WTC11 (cell line): ENCODE measurements around the gene SQOR. TPM values are rescaled to one million over a fixed set of nuclear protein-coding genes. Genes with fewer than 3 reads are reported as not detected.

Source experiments
- ATAC-seq: fragments of 200-7000 bp; cut with Tn5 transposase; 2 replicates; pipeline ENCODE4 v1.10.0; 2021; ENCODE audit warnings: mild to moderate bottlenecking, moderate library complexity
- CTCF ChIA-PET: fragments of 300-600 bp; sonication (Branson Sonifier 250); formaldehyde crosslinking; loops from one replicate; lab custom pipeline; 2021; ENCODE audit warnings: antibody characterized with exemption; lab: Charles Lee
- POLR2A ChIA-PET: fragments of 350-600 bp; sonication (Branson Sonifier 250); formaldehyde crosslinking; loops from one replicate; lab custom pipeline; 2021; ENCODE audit warnings: antibody characterized with exemption; lab: Charles Lee
- DNase-seq: peaks from one replicate; pipeline ENCODE4 v3.0.0; 2021; ENCODE audit warnings: low spot score
- H3K27ac Mint-ChIP-seq: 2 replicates; pipeline ENCODE4 v1.8.0; 2021; ENCODE audit warnings: mixed read lengths
- H3K27me3 Mint-ChIP-seq: 2 replicates; pipeline ENCODE4 v1.8.0; 2021; ENCODE audit warnings: low read depth, mild to moderate bottlenecking, moderate library complexity, mixed read lengths
- H3K36me3 Mint-ChIP-seq: 2 replicates; pipeline ENCODE4 v1.8.0; 2021; ENCODE audit warnings: mixed read lengths
- H3K4me1 Mint-ChIP-seq: 2 replicates; pipeline ENCODE4 v1.8.0; 2022; ENCODE audit warnings: mixed read lengths
- H3K4me3 Mint-ChIP-seq: 2 replicates; pipeline ENCODE4 v1.8.0; 2021; ENCODE audit warnings: mild to moderate bottlenecking, moderate library complexity, mixed read lengths
- H3K9me3 Mint-ChIP-seq: 2 replicates; pipeline ENCODE4 v1.8.0; 2021; ENCODE audit warnings: mixed read lengths
- ATF1 ChIP-seq: sonication (generic); formaldehyde crosslinking; IDR thresholded peaks from 2 replicates; pipeline ENCODE4 v1.8.1; 2023; ENCODE audit warnings: mild to moderate bottlenecking, moderate library complexity, missing genetic modification reagents
- ESRRA ChIP-seq: sonication (generic); formaldehyde crosslinking; IDR thresholded peaks from 2 replicates; pipeline ENCODE4 v1.8.1; 2022; ENCODE audit warnings: mild to moderate bottlenecking, missing genetic modification reagents, borderline replicate concordance
- ETV6 ChIP-seq: sonication (generic); formaldehyde crosslinking; IDR thresholded peaks from 2 replicates; pipeline ENCODE4 v1.8.1; 2022; ENCODE audit warnings: mild to moderate bottlenecking, missing genetic modification reagents
- FOXK1 ChIP-seq: sonication (generic); formaldehyde crosslinking; IDR thresholded peaks from 2 replicates; pipeline ENCODE4 v1.8.0; 2022; ENCODE audit warnings: mild to moderate bottlenecking, moderate library complexity, missing genetic modification reagents
- GTF2I ChIP-seq: fragments of 250-450 bp; sonication (Bioruptor Pico); conservative IDR thresholded peaks from 2 replicates; pipeline ENCODE4 v1.4.0; 2021; ENCODE audit warnings: mild to moderate bottlenecking
- JUN ChIP-seq: sonication (generic); formaldehyde crosslinking; IDR thresholded peaks from 2 replicates; pipeline ENCODE4 v1.8.0; 2023; ENCODE audit warnings: mild to moderate bottlenecking, missing genetic modification reagents
- KAT7 ChIP-seq: sonication (generic); formaldehyde crosslinking; IDR thresholded peaks from 2 replicates; pipeline ENCODE4 v1.8.1; 2023; ENCODE audit warnings: missing genetic modification reagents, mild to moderate bottlenecking, borderline replicate concordance
- NR3C1 ChIP-seq: sonication (generic); formaldehyde crosslinking; conservative IDR thresholded peaks from 2 replicates; pipeline ENCODE4 v1.8.1; 2023; ENCODE audit warnings: low read depth, mild to moderate bottlenecking, missing genetic modification reagents
- RORB ChIP-seq: fragments of 250-450 bp; sonication (Bioruptor Pico); IDR thresholded peaks from 2 replicates; pipeline ENCODE4 v1.9.0; 2021; ENCODE audit warnings: mild to moderate bottlenecking
- SMAD3 ChIP-seq: sonication (generic); formaldehyde crosslinking; IDR thresholded peaks from 2 replicates; pipeline ENCODE4 v1.8.0; 2022; ENCODE audit warnings: missing genetic modification reagents, mild to moderate bottlenecking, borderline replicate concordance
- TEAD4 ChIP-seq: sonication (generic); formaldehyde crosslinking; IDR thresholded peaks from 2 replicates; pipeline ENCODE4 v1.8.0; 2022; ENCODE audit warnings: mild to moderate bottlenecking, missing genetic modification reagents
- ZNF138 ChIP-seq: sonication (generic); formaldehyde crosslinking; conservative IDR thresholded peaks from 2 replicates; pipeline ENCODE4 v1.8.1; 2022; ENCODE audit warnings: mild to moderate bottlenecking, moderate library complexity, missing genetic modification reagents
- ZNF219 ChIP-seq: sonication (generic); formaldehyde crosslinking; IDR thresholded peaks from 2 replicates; pipeline ENCODE4 v1.8.0; 2023; ENCODE audit warnings: missing genetic modification reagents, mild to moderate bottlenecking, borderline replicate concordance
- ZNF263 ChIP-seq: sonication (generic); formaldehyde crosslinking; IDR thresholded peaks from 2 replicates; pipeline ENCODE4 v1.8.1; 2022; ENCODE audit warnings: low read depth, mild to moderate bottlenecking, moderate library complexity, missing genetic modification reagents
- ZNF396 ChIP-seq: fragments of 250-450 bp; sonication (Bioruptor Pico); IDR thresholded peaks from 2 replicates; pipeline ENCODE4 v1.8.0; 2021; ENCODE audit warnings: mild to moderate bottlenecking, moderate library complexity, borderline replicate concordance
- ZNF423 ChIP-seq: fragments of 250-450 bp; sonication (Bioruptor Pico); IDR thresholded peaks from 2 replicates; pipeline ENCODE4 v2.1.2; 2022; ENCODE audit warnings: mild to moderate bottlenecking, moderate library complexity
- total RNA-seq: library from RNA; stranded (reverse); gene quantifications from 3 replicates; pipeline ENCODE4 v1.2.3, GENCODE V29; 2021
- TF ChIP-seq, protein P1 (sequence below): sonication (generic); formaldehyde crosslinking; IDR thresholded peaks from 2 replicates; pipeline ENCODE4 v1.8.0; 2022; ENCODE audit warnings: mild to moderate bottlenecking, missing genetic modification reagents
- TF ChIP-seq, protein P2 (sequence below): sonication (generic); formaldehyde crosslinking; IDR thresholded peaks from 2 replicates; pipeline ENCODE4 v1.8.1; 2023; ENCODE audit warnings: mild to moderate bottlenecking, missing genetic modification reagents
- TF ChIP-seq, protein P3 (sequence below): sonication (generic); formaldehyde crosslinking; IDR thresholded peaks from 2 replicates; pipeline ENCODE4 v1.8.1; 2023; ENCODE audit warnings: mild to moderate bottlenecking, missing genetic modification reagents, moderate library complexity
- TF ChIP-seq, protein P4 (sequence below): sonication (generic); formaldehyde crosslinking; IDR thresholded peaks from 2 replicates; pipeline ENCODE4 v1.8.1; 2022; ENCODE audit warnings: low read depth, missing genetic modification reagents, borderline replicate concordance
- TF ChIP-seq, protein P5 (sequence below): sonication (generic); formaldehyde crosslinking; IDR thresholded peaks from 2 replicates; pipeline ENCODE4 v1.8.1; 2023; ENCODE audit warnings: mild to moderate bottlenecking, moderate library complexity, missing genetic modification reagents
- TF ChIP-seq, protein P6 (sequence below): sonication (generic); formaldehyde crosslinking; IDR thresholded peaks from 2 replicates; pipeline ENCODE4 v1.8.1; 2023; ENCODE audit warnings: mild to moderate bottlenecking, missing genetic modification reagents, moderate library complexity

SQOR gene
- total RNA-seq, 1 experiment from 2014 or later: 0.72 TPM

DNA sequence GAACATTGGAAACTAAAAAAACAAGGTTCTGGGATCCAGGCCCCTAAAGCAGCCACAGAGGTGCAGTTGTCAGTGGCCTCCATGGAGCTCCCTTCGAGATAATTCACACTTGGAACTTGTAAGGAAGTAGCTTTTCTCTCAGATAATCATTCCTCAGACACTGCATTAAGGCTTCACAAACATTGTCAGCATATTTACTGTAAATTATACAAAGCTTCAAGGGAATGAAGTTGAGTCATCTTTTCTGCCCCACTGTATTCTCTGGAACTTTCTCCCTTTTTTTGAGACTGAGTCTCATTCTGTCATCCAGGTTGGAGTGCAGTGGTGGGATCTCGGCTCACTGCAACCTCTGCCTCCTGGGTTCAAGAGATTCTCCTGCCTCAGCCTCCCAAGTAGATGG lies 40.5 kb upstream of the SQOR start (continued):
- TF ChIP-seq ZNF396 (CRISPR knock-in tag): no peak
- TF ChIP-seq, protein P1, sequence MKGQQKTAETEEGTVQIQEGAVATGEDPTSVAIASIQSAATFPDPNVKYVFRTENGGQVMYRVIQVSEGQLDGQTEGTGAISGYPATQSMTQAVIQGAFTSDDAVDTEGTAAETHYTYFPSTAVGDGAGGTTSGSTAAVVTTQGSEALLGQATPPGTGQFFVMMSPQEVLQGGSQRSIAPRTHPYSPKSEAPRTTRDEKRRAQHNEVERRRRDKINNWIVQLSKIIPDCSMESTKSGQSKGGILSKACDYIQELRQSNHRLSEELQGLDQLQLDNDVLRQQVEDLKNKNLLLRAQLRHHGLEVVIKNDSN (CRISPR knock-in tag): no peak

DNA sequence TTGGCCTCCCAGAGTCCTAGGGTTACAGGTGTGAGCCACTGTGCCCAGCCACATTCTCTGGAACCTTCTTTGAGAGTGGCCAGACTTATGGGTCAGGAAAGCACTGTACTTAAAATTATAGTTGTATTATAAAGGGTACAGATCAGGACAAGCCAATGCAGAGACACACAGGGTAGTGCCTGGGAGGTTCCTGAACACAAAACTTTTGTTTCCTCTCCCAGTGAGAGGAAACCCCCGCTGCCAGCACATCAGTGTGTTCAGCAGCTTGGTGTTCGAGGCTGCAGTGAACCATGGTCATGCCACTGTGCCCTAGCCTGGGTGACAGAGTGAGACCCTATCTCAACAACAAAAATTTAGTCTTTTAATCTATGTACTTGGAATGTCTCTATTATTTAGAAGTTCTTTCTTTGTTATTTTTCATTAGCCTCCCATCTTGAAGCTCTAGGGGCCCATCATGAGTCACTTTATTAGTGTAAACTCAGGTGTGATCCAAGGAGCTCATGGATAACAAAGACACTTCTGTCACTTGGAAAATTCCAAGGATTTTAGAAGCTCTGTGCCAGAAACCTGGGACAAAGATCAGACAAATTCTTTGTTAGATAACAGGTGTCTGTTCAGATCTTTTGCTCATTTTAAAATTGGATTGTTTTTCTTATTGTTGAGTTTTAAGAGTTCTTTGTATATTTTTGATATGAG lies 39.8 kb upstream of the SQOR start:
- ChIA-PET POLR2A (interaction anchor here (0.5 kb wide), 1 partner anchor 1118 kb away, joined by 3 read pairs; no protein-coding TSS in a partner anchor), CTCF (interaction anchor here (0.5 to 2.3 kb wide), 3 partner anchors 21 to 66 kb away, joined by 3 to 10 read pairs (median 4); partner anchors contain the start of gene SQOR)
- Mint-ChIP-seq H3K27me3 (no peaks in the 10 kb centered on the region), H3K36me3 (peaks cover 23% of the 10 kb centered on the region), H3K4me1 (no peaks in the 10 kb centered on the region), H3K27ac (no peak overlapping the region), H3K4me3 (no peak overlapping the region), H3K9me3 (peaks cover 9% of the 10 kb centered on the region)
- no peak for ATAC-seq
- no peak for TF ChIP-seq ETV6 (CRISPR knock-in tag)
- no peak for TF ChIP-seq TEAD4 (CRISPR knock-in tag)
- no peak for TF ChIP-seq GTF2I
- no peak for TF ChIP-seq KAT7 (CRISPR knock-in tag)
- TF ChIP-seq JUN: no peak
- DNase-seq: no peak

DNA sequence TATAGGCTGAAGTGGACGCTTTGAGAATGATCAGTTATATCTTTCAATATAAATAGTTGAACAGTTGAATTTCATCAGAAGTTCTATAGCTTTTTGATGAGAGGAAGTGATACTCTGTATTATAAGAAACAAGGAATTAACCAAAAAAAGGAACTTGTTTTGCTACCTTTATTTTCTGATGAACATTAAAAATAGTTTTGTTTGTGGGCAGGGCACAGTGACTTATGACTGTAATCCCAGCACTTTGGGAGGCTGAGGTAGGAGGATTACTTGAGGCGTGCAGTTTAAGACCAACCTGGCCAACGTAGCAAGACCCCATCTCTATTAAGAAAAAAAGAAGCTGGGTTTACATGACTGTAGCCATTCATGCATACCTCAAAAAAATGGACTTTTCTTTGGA lies 30.9 kb upstream of the SQOR start:
- TF ChIP-seq, protein P1 (CRISPR knock-in tag): no peak
- TF ChIP-seq ATF1 (no peak), ZNF263 (no peak), GTF2I (no peak), ZNF138 (CRISPR knock-in tag) (no peak), SMAD3 (CRISPR knock-in tag) (no peak), FOXK1 (no peak), ZNF219 (CRISPR knock-in tag) (no peak), KAT7 (CRISPR knock-in tag) (no peak), ESRRA (CRISPR knock-in tag) (no peak)
- TF ChIP-seq, protein P2, sequence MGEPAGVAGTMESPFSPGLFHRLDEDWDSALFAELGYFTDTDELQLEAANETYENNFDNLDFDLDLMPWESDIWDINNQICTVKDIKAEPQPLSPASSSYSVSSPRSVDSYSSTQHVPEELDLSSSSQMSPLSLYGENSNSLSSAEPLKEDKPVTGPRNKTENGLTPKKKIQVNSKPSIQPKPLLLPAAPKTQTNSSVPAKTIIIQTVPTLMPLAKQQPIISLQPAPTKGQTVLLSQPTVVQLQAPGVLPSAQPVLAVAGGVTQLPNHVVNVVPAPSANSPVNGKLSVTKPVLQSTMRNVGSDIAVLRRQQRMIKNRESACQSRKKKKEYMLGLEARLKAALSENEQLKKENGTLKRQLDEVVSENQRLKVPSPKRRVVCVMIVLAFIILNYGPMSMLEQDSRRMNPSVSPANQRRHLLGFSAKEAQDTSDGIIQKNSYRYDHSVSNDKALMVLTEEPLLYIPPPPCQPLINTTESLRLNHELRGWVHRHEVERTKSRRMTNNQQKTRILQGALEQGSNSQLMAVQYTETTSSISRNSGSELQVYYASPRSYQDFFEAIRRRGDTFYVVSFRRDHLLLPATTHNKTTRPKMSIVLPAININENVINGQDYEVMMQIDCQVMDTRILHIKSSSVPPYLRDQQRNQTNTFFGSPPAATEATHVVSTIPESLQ: no peak
- peaks cover 9% of the 10 kb centered on the region for H3K36me3 Mint-ChIP-seq
- H3K9me3 Mint-ChIP-seq: no peaks in the 10 kb centered on the region
- no peak for DNase-seq
- no peak overlapping the region for H3K27ac Mint-ChIP-seq
- ChIA-PET CTCF (no interaction called here), POLR2A (no interaction called here)
- ATAC-seq: no peak
- no peak overlapping the region for H3K4me3 Mint-ChIP-seq
- H3K27me3 Mint-ChIP-seq: no peaks in the 10 kb centered on the region
- H3K4me1 Mint-ChIP-seq: no peaks in the 10 kb centered on the region

DNA sequence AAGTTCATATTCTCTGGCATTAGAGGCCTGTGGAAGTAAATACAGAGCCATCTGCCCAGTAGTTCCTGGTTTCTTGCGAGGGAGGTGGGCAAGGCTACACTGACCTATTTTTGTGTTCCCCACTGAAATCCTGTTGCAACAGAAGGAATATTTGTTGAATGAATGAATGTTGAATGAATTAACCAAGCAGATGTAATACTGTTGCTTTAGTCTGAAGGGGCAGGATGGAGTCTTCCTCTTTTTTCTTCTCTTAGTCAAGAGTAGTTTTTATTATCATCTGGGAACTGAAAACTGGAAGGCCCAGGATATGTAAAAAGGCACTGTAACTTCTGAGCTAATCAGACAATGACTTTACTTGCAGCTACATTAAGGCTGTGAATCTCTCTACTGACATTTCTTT lies 30.5 kb upstream of the SQOR start:
- Mint-ChIP-seq H3K4me1 (no peaks in the 10 kb centered on the region), H3K4me3 (no peak overlapping the region), H3K9me3 (no peaks in the 10 kb centered on the region), H3K27me3 (no peaks in the 10 kb centered on the region), H3K36me3 (peaks cover 9% of the 10 kb centered on the region), H3K27ac (no peak overlapping the region)
- ATAC-seq (no peak), DNase-seq (no peak)
- CTCF ChIA-PET: no interaction called here
- POLR2A ChIA-PET: no interaction called here
- TF ChIP-seq ETV6 (CRISPR knock-in tag) (no peak), NR3C1 (CRISPR knock-in tag) (no peak), ZNF263 (no peak), RORB (no peak), ZNF396 (CRISPR knock-in tag) (no peak), ZNF423 (CRISPR knock-in tag) (no peak)
- TF ChIP-seq, protein P3, sequence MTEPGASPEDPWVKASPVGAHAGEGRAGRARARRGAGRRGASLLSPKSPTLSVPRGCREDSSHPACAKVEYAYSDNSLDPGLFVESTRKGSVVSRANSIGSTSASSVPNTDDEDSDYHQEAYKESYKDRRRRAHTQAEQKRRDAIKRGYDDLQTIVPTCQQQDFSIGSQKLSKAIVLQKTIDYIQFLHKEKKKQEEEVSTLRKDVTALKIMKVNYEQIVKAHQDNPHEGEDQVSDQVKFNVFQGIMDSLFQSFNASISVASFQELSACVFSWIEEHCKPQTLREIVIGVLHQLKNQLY: no peak
- TF ChIP-seq, protein P4, sequence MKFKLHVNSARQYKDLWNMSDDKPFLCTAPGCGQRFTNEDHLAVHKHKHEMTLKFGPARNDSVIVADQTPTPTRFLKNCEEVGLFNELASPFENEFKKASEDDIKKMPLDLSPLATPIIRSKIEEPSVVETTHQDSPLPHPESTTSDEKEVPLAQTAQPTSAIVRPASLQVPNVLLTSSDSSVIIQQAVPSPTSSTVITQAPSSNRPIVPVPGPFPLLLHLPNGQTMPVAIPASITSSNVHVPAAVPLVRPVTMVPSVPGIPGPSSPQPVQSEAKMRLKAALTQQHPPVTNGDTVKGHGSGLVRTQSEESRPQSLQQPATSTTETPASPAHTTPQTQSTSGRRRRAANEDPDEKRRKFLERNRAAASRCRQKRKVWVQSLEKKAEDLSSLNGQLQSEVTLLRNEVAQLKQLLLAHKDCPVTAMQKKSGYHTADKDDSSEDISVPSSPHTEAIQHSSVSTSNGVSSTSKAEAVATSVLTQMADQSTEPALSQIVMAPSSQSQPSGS (CRISPR knock-in tag): no peak
- TF ChIP-seq, protein P5, sequence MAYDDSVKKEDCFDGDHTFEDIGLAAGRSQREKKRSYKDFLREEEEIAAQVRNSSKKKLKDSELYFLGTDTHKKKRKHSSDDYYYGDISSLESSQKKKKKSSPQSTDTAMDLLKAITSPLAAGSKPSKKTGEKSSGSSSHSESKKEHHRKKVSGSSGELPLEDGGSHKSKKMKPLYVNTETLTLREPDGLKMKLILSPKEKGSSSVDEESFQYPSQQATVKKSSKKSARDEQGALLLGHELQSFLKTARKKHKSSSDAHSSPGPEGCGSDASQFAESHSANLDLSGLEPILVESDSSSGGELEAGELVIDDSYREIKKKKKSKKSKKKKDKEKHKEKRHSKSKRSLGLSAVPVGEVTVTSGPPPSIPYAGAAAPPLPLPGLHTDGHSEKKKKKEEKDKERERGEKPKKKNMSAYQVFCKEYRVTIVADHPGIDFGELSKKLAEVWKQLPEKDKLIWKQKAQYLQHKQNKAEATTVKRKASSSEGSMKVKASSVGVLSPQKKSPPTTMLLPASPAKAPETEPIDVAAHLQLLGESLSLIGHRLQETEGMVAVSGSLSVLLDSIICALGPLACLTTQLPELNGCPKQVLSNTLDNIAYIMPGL: no peak
- TF ChIP-seq, protein P6, sequence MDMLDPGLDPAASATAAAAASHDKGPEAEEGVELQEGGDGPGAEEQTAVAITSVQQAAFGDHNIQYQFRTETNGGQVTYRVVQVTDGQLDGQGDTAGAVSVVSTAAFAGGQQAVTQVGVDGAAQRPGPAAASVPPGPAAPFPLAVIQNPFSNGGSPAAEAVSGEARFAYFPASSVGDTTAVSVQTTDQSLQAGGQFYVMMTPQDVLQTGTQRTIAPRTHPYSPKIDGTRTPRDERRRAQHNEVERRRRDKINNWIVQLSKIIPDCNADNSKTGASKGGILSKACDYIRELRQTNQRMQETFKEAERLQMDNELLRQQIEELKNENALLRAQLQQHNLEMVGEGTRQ (CRISPR knock-in tag): no peak
